ENCODE measurements around the gene OLA1.

Gene OLA1

DNA sequence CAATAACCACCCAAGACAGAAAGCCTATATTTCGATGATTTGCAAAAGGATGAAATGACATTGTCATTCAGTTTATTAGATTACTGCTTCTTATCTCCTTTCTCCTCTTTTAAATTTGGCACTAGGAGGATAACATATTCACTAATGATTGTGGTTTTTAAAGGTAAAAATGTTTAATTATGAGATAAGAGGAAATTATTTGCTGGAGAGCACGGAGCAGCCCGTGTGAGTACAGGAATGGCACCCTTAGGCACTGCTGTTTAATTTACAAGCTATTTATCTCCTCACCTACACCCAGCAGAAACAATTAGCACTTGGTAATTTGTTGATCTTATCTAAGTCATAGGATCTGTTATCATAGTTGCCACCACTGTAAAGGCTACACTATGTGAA is 195.8 kb downstream of the OLA1 start:
- H3K4me3 ChIP-seq (ENCODE audit: low read depth, low read length): peak overlapping the region; percentile 44; the same call in 1 of the 2 replicates
- no peaks in the 10 kb centered on the region for H3K27me3 ChIP-seq (ENCODE audit: control insufficient read depth, insufficient read depth, low read length)
- H3K9me3 ChIP-seq (ENCODE audit: control insufficient read depth, insufficient read depth, low read depth, low read length): no peaks in the 10 kb centered on the region
- H3K27ac ChIP-seq (ENCODE audit: low read depth, low read length): no peak overlapping the region
- no peaks in the 10 kb centered on the region for H3K36me3 ChIP-seq (ENCODE audit: control insufficient read depth, insufficient read depth, low read length)
- H3K4me1 ChIP-seq (ENCODE audit: control insufficient read depth, insufficient read depth, low read length): peaks cover 46% of the 10 kb centered on the region
- no peak overlapping the region for H3K9ac ChIP-seq (ENCODE audit: low read length)

DNA sequence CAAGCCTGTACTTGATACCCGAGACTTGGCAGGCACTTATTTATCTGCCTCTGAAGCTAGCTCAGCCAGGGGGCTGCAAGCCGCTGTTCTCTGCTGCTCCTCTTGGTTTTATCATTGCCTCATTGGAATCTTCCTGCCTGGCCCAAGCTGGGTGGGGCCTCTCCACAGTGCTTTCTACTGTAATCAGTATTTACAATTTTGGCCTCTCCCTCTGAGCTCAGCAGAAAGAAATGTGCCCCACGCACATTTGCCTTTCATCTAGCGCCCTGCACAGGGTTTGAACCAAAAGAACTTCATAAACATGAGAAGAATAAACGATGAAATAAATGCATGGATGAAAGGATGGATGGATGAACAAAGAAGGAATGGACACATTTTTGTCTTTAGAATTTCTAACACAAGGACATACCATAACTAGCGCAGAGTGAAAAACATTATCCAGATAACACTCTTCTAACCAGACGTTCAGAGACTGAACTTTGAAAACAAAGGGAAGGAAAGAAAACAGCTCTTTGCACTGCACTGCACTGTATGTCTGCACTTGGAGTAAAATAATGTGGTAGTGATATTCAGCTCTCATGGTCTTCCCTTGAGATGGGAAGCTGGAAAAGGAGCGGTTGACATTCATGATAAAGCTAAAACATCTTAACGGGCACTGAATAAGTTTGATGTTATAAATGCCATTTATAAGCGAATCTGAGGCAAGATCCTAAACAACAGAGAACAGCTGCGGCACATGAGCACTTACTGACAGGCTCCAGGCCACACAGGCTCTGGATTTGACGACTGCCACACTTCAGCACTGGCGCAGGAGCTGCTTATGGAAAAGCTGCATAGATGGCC is 196.4 kb downstream of the OLA1 start:
- H3K4me1 ChIP-seq (ENCODE audit: control insufficient read depth, insufficient read depth, low read length): peaks cover 46% of the 10 kb centered on the region
- H3K9ac ChIP-seq (ENCODE audit: low read length): no peak overlapping the region
- H3K27ac ChIP-seq (ENCODE audit: low read depth, low read length): no peak overlapping the region; the same call in 1 of the 2 replicates
- no peak overlapping the region; the same call in 1 of the 2 replicates for H3K4me3 ChIP-seq (ENCODE audit: low read depth, low read length)
- H3K27me3 ChIP-seq (ENCODE audit: control insufficient read depth, insufficient read depth, low read length): no peaks in the 10 kb centered on the region
- H3K36me3 ChIP-seq (ENCODE audit: control insufficient read depth, insufficient read depth, low read length): no peaks in the 10 kb centered on the region
- H3K9me3 ChIP-seq (ENCODE audit: control insufficient read depth, insufficient read depth, low read depth, low read length): no peaks in the 10 kb centered on the region

DNA sequence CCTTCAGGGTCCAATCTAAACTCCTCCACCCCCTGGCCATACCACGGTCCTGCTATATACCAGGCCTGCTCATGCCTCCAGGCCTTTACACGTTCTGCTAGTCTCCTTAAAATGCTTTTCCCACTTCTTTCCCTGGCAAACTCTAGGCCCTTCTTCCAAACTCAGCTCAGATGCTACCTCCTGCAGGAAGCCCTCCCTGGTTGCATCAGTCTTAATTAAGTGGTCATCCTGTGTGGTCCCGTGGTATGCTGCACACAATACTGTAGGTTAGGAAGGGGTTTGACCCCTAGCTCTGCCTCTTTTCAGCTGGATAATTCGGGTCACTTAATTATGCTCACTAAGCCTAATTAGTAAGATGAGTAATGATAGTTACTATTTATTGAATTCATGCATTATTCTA is 197.3 kb downstream of the OLA1 start:
- Histone ChIP-seq H3K9ac (ENCODE audit: low read length) (no peak overlapping the region), H3K27me3 (ENCODE audit: control insufficient read depth, insufficient read depth, low read length) (no peaks in the 10 kb centered on the region), H3K27ac (ENCODE audit: low read depth, low read length) (peak overlapping the region; percentile 9; the same call in 1 of the 2 replicates), H3K4me1 (ENCODE audit: control insufficient read depth, insufficient read depth, low read length) (peaks cover 46% of the 10 kb centered on the region), H3K4me3 (ENCODE audit: low read depth, low read length) (no peak overlapping the region), H3K9me3 (ENCODE audit: control insufficient read depth, insufficient read depth, low read depth, low read length) (peaks cover 2% of the 10 kb centered on the region; the same call in 1 of the 2 replicates), H3K36me3 (ENCODE audit: control insufficient read depth, insufficient read depth, low read length) (no peaks in the 10 kb centered on the region)

DNA sequence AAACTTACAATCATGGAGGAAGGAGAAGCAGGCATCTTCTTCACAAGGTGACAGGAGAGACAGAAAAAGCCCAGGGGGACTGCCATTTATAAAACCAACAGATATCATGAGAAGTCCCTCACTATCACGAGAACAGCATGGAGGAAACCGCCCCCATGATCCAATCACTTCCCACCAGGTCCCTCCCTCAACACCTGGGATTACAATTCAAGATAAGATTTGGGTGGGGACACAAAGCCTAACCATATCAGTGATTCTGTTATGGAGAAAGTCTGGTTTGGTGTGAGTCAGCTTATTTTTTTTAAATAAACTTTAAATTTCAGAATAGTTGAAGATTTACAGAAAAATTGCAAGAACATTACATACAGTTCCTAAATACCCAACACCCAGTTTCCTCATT is 198.4 kb downstream of the OLA1 start:
- H3K9me3 ChIP-seq (ENCODE audit: control insufficient read depth, insufficient read depth, low read depth, low read length): peaks cover 4% of the 10 kb centered on the region
- no peaks in the 10 kb centered on the region for H3K36me3 ChIP-seq (ENCODE audit: control insufficient read depth, insufficient read depth, low read length)
- no peaks in the 10 kb centered on the region for H3K27me3 ChIP-seq (ENCODE audit: control insufficient read depth, insufficient read depth, low read length)
- no peak overlapping the region for H3K4me3 ChIP-seq (ENCODE audit: low read depth, low read length)
- no peak overlapping the region for H3K27ac ChIP-seq (ENCODE audit: low read depth, low read length)
- peaks cover 46% of the 10 kb centered on the region for H3K4me1 ChIP-seq (ENCODE audit: control insufficient read depth, insufficient read depth, low read length)
- H3K9ac ChIP-seq (ENCODE audit: low read length): no peak overlapping the region

DNA sequence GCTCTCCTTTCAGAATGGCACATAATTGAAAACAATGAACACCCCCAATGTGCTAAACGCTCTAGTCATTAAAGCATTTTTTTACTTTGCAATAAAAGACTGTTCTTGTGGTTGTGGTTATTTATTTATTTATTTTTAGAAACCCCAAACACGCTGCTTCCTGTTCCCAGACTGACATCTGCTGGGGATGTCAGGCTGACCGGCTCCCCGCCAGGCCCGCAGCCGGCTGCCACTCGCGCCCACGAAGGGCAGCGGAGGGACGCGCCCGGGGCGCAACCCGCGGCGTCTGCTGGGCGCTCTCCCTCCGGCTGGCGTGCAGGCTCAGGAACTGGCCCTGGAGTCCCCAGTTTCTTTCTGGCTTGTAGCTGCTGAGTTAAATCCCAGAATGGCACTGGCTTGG is 200.1 kb downstream of the OLA1 start:
- H3K36me3 ChIP-seq (ENCODE audit: control insufficient read depth, insufficient read depth, low read length): no peaks in the 10 kb centered on the region
- H3K4me1 ChIP-seq (ENCODE audit: control insufficient read depth, insufficient read depth, low read length): peaks cover 32% of the 10 kb centered on the region
- H3K27ac ChIP-seq (ENCODE audit: low read depth, low read length): no peak overlapping the region
- no peak overlapping the region for H3K4me3 ChIP-seq (ENCODE audit: low read depth, low read length)
- no peaks in the 10 kb centered on the region for H3K27me3 ChIP-seq (ENCODE audit: control insufficient read depth, insufficient read depth, low read length)
- H3K9me3 ChIP-seq (ENCODE audit: control insufficient read depth, insufficient read depth, low read depth, low read length): peaks cover 4% of the 10 kb centered on the region
- H3K9ac ChIP-seq (ENCODE audit: low read length): no peak overlapping the region

DNA sequence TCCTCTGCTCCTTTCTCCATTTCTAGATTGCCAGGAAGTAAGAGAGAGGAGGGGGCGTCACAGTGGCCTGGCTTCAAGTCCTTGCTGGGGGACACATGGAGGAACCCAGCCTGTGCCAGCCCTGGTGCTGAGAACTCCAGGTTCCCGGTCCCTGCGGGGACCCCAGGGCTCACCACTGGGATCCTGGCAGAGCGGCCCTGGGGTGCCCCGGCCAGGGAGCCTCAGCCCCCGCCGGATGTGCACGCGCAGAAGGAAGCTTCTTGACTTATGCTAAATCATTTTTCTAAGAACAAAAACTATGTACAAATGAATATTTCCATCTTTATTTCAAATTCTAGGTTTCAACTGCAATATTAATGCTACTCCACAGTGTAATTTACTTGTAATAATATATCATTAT is 200.6 kb downstream of the OLA1 start:
- Histone ChIP-seq H3K4me1 (ENCODE audit: control insufficient read depth, insufficient read depth, low read length) (peaks cover 27% of the 10 kb centered on the region), H3K4me3 (ENCODE audit: low read depth, low read length) (no peak overlapping the region), H3K9ac (ENCODE audit: low read length) (no peak overlapping the region), H3K27me3 (ENCODE audit: control insufficient read depth, insufficient read depth, low read length) (no peaks in the 10 kb centered on the region), H3K36me3 (ENCODE audit: control insufficient read depth, insufficient read depth, low read length) (no peaks in the 10 kb centered on the region), H3K9me3 (ENCODE audit: control insufficient read depth, insufficient read depth, low read depth, low read length) (peaks cover 4% of the 10 kb centered on the region), H3K27ac (ENCODE audit: low read depth, low read length) (no peak overlapping the region)

DNA sequence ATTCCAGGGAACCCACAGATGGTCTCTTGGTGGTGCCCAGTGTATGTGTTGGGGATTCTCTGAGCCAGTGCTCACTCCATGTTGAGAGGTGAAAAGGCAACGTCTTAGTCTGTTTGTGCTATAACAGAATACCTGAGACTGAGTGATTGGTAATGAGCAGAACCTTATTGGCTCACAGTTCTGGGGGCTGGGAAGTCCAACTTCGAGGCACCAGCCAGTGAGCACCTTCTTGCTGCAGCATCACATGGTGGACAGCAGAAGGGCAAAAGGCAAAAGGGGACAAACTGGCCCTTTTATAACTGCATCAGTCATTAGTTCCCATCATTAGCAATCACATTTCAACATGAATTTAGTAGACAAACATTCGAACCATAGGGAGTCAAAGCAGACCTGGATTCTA is 202.2 kb downstream of the OLA1 start:
- Histone ChIP-seq H3K4me3 (ENCODE audit: low read depth, low read length) (no peak overlapping the region), H3K27ac (ENCODE audit: low read depth, low read length) (no peak overlapping the region), H3K9me3 (ENCODE audit: control insufficient read depth, insufficient read depth, low read depth, low read length) (peaks cover 4% of the 10 kb centered on the region), H3K9ac (ENCODE audit: low read length) (no peak overlapping the region), H3K27me3 (ENCODE audit: control insufficient read depth, insufficient read depth, low read length) (no peaks in the 10 kb centered on the region), H3K4me1 (ENCODE audit: control insufficient read depth, insufficient read depth, low read length) (peaks cover 11% of the 10 kb centered on the region), H3K36me3 (ENCODE audit: control insufficient read depth, insufficient read depth, low read length) (no peaks in the 10 kb centered on the region)

DNA sequence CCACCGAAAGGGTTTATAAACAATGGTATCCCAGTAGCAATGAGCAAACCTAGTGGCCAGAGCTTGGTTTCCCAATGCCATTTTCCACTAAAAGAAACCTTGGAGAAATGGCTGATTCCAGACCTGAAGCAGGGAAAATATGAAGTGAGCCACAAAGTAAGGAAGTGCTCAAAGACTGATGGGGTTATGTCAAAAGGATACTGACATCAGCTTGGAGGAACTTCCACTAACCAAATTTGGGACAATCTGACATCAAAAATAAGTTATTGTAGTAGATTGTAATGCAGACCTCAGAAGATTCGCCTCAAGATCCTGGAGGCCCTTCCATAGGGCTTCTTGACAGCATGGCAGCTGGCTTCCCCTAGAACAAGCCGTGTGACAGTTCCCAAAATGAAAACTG is 203.8 kb downstream of the OLA1 start:
- Histone ChIP-seq H3K36me3 (ENCODE audit: control insufficient read depth, insufficient read depth, low read length) (no peaks in the 10 kb centered on the region), H3K27ac (ENCODE audit: low read depth, low read length) (no peak overlapping the region), H3K9me3 (ENCODE audit: control insufficient read depth, insufficient read depth, low read depth, low read length) (peaks cover 4% of the 10 kb centered on the region), H3K9ac (ENCODE audit: low read length) (no peak overlapping the region), H3K27me3 (ENCODE audit: control insufficient read depth, insufficient read depth, low read length) (no peaks in the 10 kb centered on the region), H3K4me1 (ENCODE audit: control insufficient read depth, insufficient read depth, low read length) (peaks cover 16% of the 10 kb centered on the region), H3K4me3 (ENCODE audit: low read depth, low read length) (no peak overlapping the region)

DNA sequence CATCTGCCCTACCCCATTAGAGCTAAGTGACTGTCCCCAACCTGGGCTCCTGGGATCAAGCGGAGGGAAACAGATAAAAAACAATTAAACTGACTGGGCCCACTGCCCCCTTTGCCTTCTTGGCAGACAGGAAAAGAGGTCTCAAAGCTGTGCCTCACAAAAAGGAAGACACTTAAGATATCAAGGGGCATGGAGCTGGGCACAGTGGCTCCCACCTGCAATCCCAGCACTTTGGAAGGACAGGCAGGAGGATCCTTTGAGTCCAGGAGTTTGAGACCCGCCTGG is 208.0 kb downstream of the OLA1 start:
- Histone ChIP-seq H3K9me3 (ENCODE audit: control insufficient read depth, insufficient read depth, low read depth, low read length) (no peaks in the 10 kb centered on the region), H3K9ac (ENCODE audit: low read length) (no peak overlapping the region), H3K4me3 (ENCODE audit: low read depth, low read length) (no peak overlapping the region), H3K27ac (ENCODE audit: low read depth, low read length) (0 out of 2 replicates have a peak overlapping the region, but pooled peaks have one; percentile 32), H3K4me1 (ENCODE audit: control insufficient read depth, insufficient read depth, low read length) (peaks cover 28% of the 10 kb centered on the region), H3K36me3 (ENCODE audit: control insufficient read depth, insufficient read depth, low read length) (no peaks in the 10 kb centered on the region), H3K27me3 (ENCODE audit: control insufficient read depth, insufficient read depth, low read length) (no peaks in the 10 kb centered on the region)

DNA sequence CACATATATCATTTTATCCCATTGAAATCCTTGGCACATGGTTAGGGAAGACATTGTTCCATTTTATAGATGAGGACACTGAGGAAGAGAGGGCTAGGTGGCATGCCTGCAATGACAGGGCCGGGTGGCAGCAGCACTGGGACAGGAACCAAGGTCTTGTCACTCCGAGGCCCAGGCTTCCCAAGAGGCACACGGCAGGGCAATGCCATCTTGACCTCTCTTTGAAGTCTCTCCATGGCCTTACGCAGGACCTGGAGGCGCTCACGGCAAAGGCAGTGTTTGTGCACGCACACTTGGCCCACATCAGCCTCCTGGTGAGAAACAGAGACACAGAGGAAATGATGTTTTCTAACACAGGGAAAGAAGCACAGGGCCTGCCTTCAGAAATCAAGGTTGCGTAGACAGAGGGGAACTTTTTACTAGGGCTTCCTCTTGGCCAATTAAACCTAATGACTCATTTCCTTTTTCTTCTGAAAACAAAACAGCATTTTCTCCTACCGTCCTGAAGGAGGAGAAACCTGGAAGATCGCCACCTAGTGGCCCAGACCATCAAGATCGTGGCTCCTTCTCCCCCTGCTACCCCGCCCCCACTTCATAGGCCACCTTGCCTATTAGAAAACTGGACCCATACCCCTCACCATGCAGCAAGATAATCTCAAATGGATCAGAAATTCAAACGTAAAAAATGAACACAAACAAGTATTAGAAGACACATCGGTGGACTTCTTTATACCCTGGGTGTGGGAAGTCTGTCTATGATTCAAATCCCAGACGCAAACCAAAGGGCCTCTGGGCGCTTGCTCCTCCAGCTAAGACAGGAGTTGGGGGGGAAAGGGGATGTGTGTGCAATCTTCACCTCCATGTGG is 208.5 kb downstream of the OLA1 start:
- peaks cover 3% of the 10 kb centered on the region; the same call in 1 of the 2 replicates for H3K27me3 ChIP-seq (ENCODE audit: control insufficient read depth, insufficient read depth, low read length)
- no peaks in the 10 kb centered on the region for H3K36me3 ChIP-seq (ENCODE audit: control insufficient read depth, insufficient read depth, low read length)
- peak overlapping the region; percentile 34 for H3K9ac ChIP-seq (ENCODE audit: low read length)
- no peaks in the 10 kb centered on the region for H3K9me3 ChIP-seq (ENCODE audit: control insufficient read depth, insufficient read depth, low read depth, low read length)
- H3K4me3 ChIP-seq (ENCODE audit: low read depth, low read length): peak overlapping the region; percentile 11; the same call in 1 of the 2 replicates
- H3K27ac ChIP-seq (ENCODE audit: low read depth, low read length): peak overlapping the region; percentile 84
- H3K4me1 ChIP-seq (ENCODE audit: control insufficient read depth, insufficient read depth, low read length): peaks cover 28% of the 10 kb centered on the region

DNA sequence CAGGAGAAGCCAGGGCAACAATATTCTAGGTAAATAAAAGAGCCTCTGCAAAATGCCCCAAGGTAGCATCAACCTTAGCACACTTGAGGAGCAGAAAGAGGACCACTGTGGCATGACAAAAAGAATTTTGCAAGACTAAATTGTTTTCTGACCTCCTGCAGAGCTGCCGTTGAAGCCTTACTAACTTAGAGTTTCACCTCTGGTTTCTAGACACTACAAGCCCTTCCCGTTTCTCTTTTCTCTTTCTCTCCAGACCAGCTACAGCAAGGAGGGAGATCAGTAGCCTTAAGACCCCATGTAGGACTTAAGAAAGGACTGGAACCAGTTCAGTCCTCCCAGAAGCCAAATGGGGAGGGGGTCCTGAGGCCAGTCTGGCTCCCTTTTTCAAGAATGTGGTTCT is 209.9 kb downstream of the OLA1 start:
- Histone ChIP-seq H3K27ac (ENCODE audit: low read depth, low read length) (no peak overlapping the region), H3K9me3 (ENCODE audit: control insufficient read depth, insufficient read depth, low read depth, low read length) (no peaks in the 10 kb centered on the region), H3K9ac (ENCODE audit: low read length) (no peak overlapping the region)

More for the DNA sequence above, 209.9 kb downstream of the OLA1 start:
- no peak overlapping the region for H3K4me3 ChIP-seq (ENCODE audit: low read depth, low read length)
- peaks cover 28% of the 10 kb centered on the region for H3K4me1 ChIP-seq (ENCODE audit: control insufficient read depth, insufficient read depth, low read length)
- no peaks in the 10 kb centered on the region for H3K36me3 ChIP-seq (ENCODE audit: control insufficient read depth, insufficient read depth, low read length)
- peaks cover 12% of the 10 kb centered on the region for H3K27me3 ChIP-seq (ENCODE audit: control insufficient read depth, insufficient read depth, low read length)
